Neural cell (in vitro differentiated cells): ENCODE results near the gene LINC01488. TPM values are rescaled to one million over a fixed set of nuclear protein-coding genes. Genes with fewer than 3 reads are reported as not detected.

Experiments
- H2AFZ ChIP-seq: fragments of 200-600, 300-800 bp; sonication (generic), shearing (Covaris generic); 2 replicates; pipeline ENCODE4 v1.6.0; 2014; ENCODE audit warnings: low read depth, mild to moderate bottlenecking, antibody characterized with exemption, low read length, moderate library complexity
- H3F3A ChIP-seq: fragments of 200-600 bp; shearing (Covaris generic); 2 replicates; pipeline ENCODE4 v1.6.1; 2016; ENCODE audit warnings: mild to moderate bottlenecking, moderate library complexity, mixed read lengths, antibody characterized with exemption, low read length; ENCODE audit not compliant: insufficient read depth, poor library complexity, severe bottlenecking
- H3K27ac ChIP-seq: fragments of 200-600, 300-800 bp; sonication (generic), shearing (Covaris generic); 2 replicates; pipeline ENCODE4 v1.5.1; 2014; ENCODE audit warnings: mild to moderate bottlenecking, low read length, moderate library complexity
- H3K27me3 ChIP-seq: fragments of 300-800, 200-600 bp; sonication (generic), shearing (Covaris generic); 2 replicates; pipeline ENCODE4 v1.6.0; 2014; ENCODE audit warnings: mild to moderate bottlenecking, low read depth, low read length, moderate library complexity; ENCODE audit not compliant: insufficient read depth
- H3K36me3 ChIP-seq: fragments of 300-800, 200-600 bp; sonication (generic), shearing (Covaris generic); 2 replicates; pipeline ENCODE4 v1.5.1; 2014; ENCODE audit warnings: mild to moderate bottlenecking, antibody characterized with exemption, low read length, moderate library complexity; ENCODE audit not compliant: insufficient read depth
- H3K4me2 ChIP-seq: fragments of 300-800, 200-600 bp; sonication (generic), shearing (Covaris generic); 2 replicates; pipeline ENCODE4 v1.6.0; 2014; ENCODE audit warnings: mild to moderate bottlenecking, low read length
- H3K4me3 ChIP-seq: fragments of 300-800, 200-600 bp; sonication (generic), shearing (Covaris generic); 2 replicates; pipeline ENCODE4 v1.5.1; 2014; ENCODE audit warnings: mild to moderate bottlenecking, low read length, moderate library complexity
- H3K79me2 ChIP-seq: fragments of 200-600 bp; shearing (Covaris generic); replicated peaks from 2 replicates; pipeline ENCODE4 v1.6.0; 2014; ENCODE audit warnings: mild to moderate bottlenecking, low read length, moderate library complexity; ENCODE audit not compliant: insufficient read depth
- H3K9ac ChIP-seq: fragments of 300-800, 200-600 bp; sonication (generic), shearing (Covaris generic); 2 replicates; pipeline ENCODE4 v1.6.1; 2016; ENCODE audit warnings: mild to moderate bottlenecking, low read length, mixed read lengths
- H3K9me2 ChIP-seq: fragments of 200-600 bp; shearing (Covaris generic); 2 replicates; pipeline ENCODE4 v1.6.1; 2016; ENCODE audit warnings: mild to moderate bottlenecking, low read length, mixed read lengths; ENCODE audit not compliant: insufficient read depth
- H3K9me3 ChIP-seq: fragments of 200-600, 300-800 bp; sonication (generic), shearing (Covaris generic); 2 replicates; pipeline ENCODE4 v1.6.1; 2016; ENCODE audit warnings: mild to moderate bottlenecking, mixed run types, low read length, moderate library complexity, mixed read lengths
- H4K20me1 ChIP-seq: fragments of 200-600 bp; shearing (Covaris generic); 2 replicates; pipeline ENCODE4 v1.6.1; 2016; ENCODE audit warnings: mild to moderate bottlenecking, mixed run types; ENCODE audit not compliant: insufficient read depth
- CTCF ChIP-seq: fragments of 450-650 bp; IDR thresholded peaks from 2 replicates; pipeline ENCODE4 v1.5.1; 2014; ENCODE audit warnings: antibody characterized with exemption, mild to moderate bottlenecking, moderate library complexity; ENCODE audit not compliant: poor library complexity, severe bottlenecking
- EP300 ChIP-seq: fragments of 450-650 bp; conservative IDR thresholded peaks from 2 replicates; pipeline ENCODE4 v1.6.1; 2014; ENCODE audit warnings: antibody characterized with exemption, mild to moderate bottlenecking, moderate library complexity; ENCODE audit not compliant: poor library complexity, severe bottlenecking
- EZH2 ChIP-seq: fragments of 200-600, 300-800 bp; shearing (Covaris generic), sonication (generic); IDR thresholded peaks from 2 replicates; pipeline ENCODE4 v1.6.1; 2014; ENCODE audit warnings: antibody characterized with exemption, low read length, borderline replicate concordance, mild to moderate bottlenecking; ENCODE audit not compliant: insufficient read depth, poor library complexity, severe bottlenecking
- MXI1 ChIP-seq: fragments of 450-650 bp; conservative IDR thresholded peaks from 2 replicates; pipeline ENCODE4 v1.6.1; 2014; ENCODE audit warnings: antibody characterized with exemption, mild to moderate bottlenecking; ENCODE audit not compliant: poor library complexity, severe bottlenecking
- POLR2AphosphoS5 ChIP-seq: IDR thresholded peaks from 2 replicates; pipeline ENCODE4 v1.6.1; 2012
- RAD21 ChIP-seq: fragments of 450-650 bp; conservative IDR thresholded peaks from 2 replicates; pipeline ENCODE4 v1.6.1; 2014; ENCODE audit warnings: antibody characterized with exemption, mild to moderate bottlenecking, moderate library complexity
- REST ChIP-seq: IDR thresholded peaks from 2 replicates; pipeline ENCODE4 v1.6.1; 2012; ENCODE audit warnings: borderline replicate concordance
- SMC3 ChIP-seq: fragments of 450-650 bp; conservative IDR thresholded peaks from 2 replicates; pipeline ENCODE4 v1.6.1; 2014; ENCODE audit warnings: antibody characterized with exemption, mild to moderate bottlenecking, moderate library complexity; ENCODE audit not compliant: poor library complexity
- TAF1 ChIP-seq: IDR thresholded peaks from 2 replicates; pipeline ENCODE4 v1.6.1; 2012; ENCODE audit warnings: low read depth
- polyA plus RNA-seq: library from polyadenylated mRNA; depleted of rRNA; stranded (reverse); fragments of >200 nt; gene quantifications from 2 replicates; pipeline ENCODE4 v1.2.3, GENCODE V29; 2014

Gene LINC01488
- polyA plus RNA-seq, 1 donor from 2014 or later, result not detected

- no peak overlapping the region for H2AFZ ChIP-seq
- no peak overlapping the region for H3K27ac ChIP-seq
- H3K9me3 ChIP-seq, result no peaks in the 10 kb centered on the region
- no peaks in the 10 kb centered on the region for H3F3A ChIP-seq
- no peaks in the 10 kb centered on the region for H3K9me2 ChIP-seq
- H3K36me3 ChIP-seq, result no peaks in the 10 kb centered on the region
- no peak for TF ChIP-seq MXI1
- no peak for TF ChIP-seq REST
- TF ChIP-seq CTCF, result no peak
- no peak for TF ChIP-seq TAF1
- TF ChIP-seq RAD21, result no peak
- TF ChIP-seq EZH2, result no peak
- TF ChIP-seq EP300, result no peak
- TF ChIP-seq SMC3, result no peak
- H3K27me3 ChIP-seq, result no peaks in the 10 kb centered on the region
- H3K4me3 ChIP-seq, result no peak overlapping the region
- no peak overlapping the region for H3K9ac ChIP-seq
- H3K79me2 ChIP-seq, result no peaks in the 10 kb centered on the region
- H3K4me2 ChIP-seq, result no peak overlapping the region
- H4K20me1 ChIP-seq, result no peaks in the 10 kb centered on the region
Observed at GRCh38 chr11:69446108-69446507, 35.4 kb upstream of the LINC01488 start.

- no peaks in the 10 kb centered on the region for H3K79me2 ChIP-seq
- no peak overlapping the region for H3K27ac ChIP-seq
- H4K20me1 ChIP-seq, result no peaks in the 10 kb centered on the region
- H3K36me3 ChIP-seq, result no peaks in the 10 kb centered on the region
- H3K4me3 ChIP-seq, result no peak overlapping the region
- H3K9me3 ChIP-seq, result no peaks in the 10 kb centered on the region
- H3K4me2 ChIP-seq, result no peak overlapping the region
- H3K9ac ChIP-seq, result no peak overlapping the region
- no peak overlapping the region for H2AFZ ChIP-seq
- no peaks in the 10 kb centered on the region for H3K27me3 ChIP-seq
- TF ChIP-seq REST (no peak), CTCF (no peak), TAF1 (no peak), EP300 (no peak), EZH2 (no peak), RAD21 (no peak), SMC3 (no peak), POLR2AphosphoS5 (no peak), MXI1 (no peak)
- no peaks in the 10 kb centered on the region for H3F3A ChIP-seq
- no peaks in the 10 kb centered on the region for H3K9me2 ChIP-seq
Observed at GRCh38 chr11:69447786-69448185, 33.7 kb upstream of the LINC01488 start.
